GM19099 (cell line): ENCODE measurements around the gene CCDC136.
A peak's percentile ranks its signal among the peaks of the same experiment; 100 is the strongest.

Experiments
- POLR2A ChIP-seq: IDR thresholded peaks from 3 replicates; pipeline ENCODE4 v1.6.1; 2011; ENCODE audit warnings: low read depth; ENCODE audit not compliant: insufficient read length; ENCODE audit errors: extremely low read depth

The CCDC136 gene

GRCh38 chr7:128862571-128863432, 71.0 kb downstream of the CCDC136 start, which contains the start of gene ATP6V1F:
Gene ATP6V1F, plus strand, starts transcription at chr7:128862856. Its CDS starts 49 bp downstream, at chr7:128862905.
- TF ChIP-seq POLR2A: peak; percentile 82

GRCh38 chr7:128863433-128863989, 71.7 kb downstream of the CCDC136 start:
- no peak for TF ChIP-seq POLR2A

GRCh38 chr7:128865303-128865702, 73.5 kb downstream of the CCDC136 start:
- TF ChIP-seq POLR2A: no peak

GRCh38 chr7:128865996-128866877, 74.5 kb downstream of the CCDC136 start:
- TF ChIP-seq POLR2A: no peak

GRCh38 chr7:128867241-128867640, 75.5 kb downstream of the CCDC136 start:
- TF ChIP-seq POLR2A: no peak

GRCh38 chr7:128867842-128868623, 76.3 kb downstream of the CCDC136 start:
- TF ChIP-seq POLR2A: no peak

- TF ChIP-seq POLR2A: no peak
Observed at GRCh38 chr7:128868624-128869137, 76.9 kb downstream of the CCDC136 start.

- TF ChIP-seq POLR2A: peak; percentile 41
Observed at GRCh38 chr7:128869138-128869943, 77.6 kb downstream of the CCDC136 start.

- TF ChIP-seq POLR2A: no peak
Observed at GRCh38 chr7:128869944-128870285, 78.1 kb downstream of the CCDC136 start.

GRCh38 chr7:128871050-128871449, 79.3 kb downstream of the CCDC136 start:
- no peak for TF ChIP-seq POLR2A
